Tibial nerve (tissue), 4 donors: ENCODE results near the gene ZNF687. TPM values are rescaled to one million over a fixed set of nuclear protein-coding genes. Genes with fewer than 3 reads are reported as not detected.

Experiments used
- DNase-seq, 2 donors: peaks; one replicate each; pipeline ENCODE4 v3.0.0-alpha.2; 2019; ENCODE audit warnings: low spot score in 2 of 2
- H3K27ac ChIP-seq, 4 donors: fragments of 200-600 bp; sonication (generic) in 3 of 4; one replicate each; pipeline ENCODE4 v1.5.1; 2017 to 2019; ENCODE audit warnings: mild to moderate bottlenecking in 1 of 4
- H3K27me3 ChIP-seq, 2 donors: fragments of 200-600 bp; sonication (generic) in 1 of 2; one replicate each; pipeline versions ENCODE4 v1.5.1 to v1.6.0; 2017 to 2019
- H3K36me3 ChIP-seq, 3 donors: fragments of 200-600 bp; sonication (generic); one replicate each; pipeline ENCODE4 v1.5.1; 2018 to 2019
- H3K4me1 ChIP-seq, 4 donors: fragments of 200-600 bp; sonication (generic) in 3 of 4; one replicate each; pipeline ENCODE4 v1.5.1; 2017 to 2019
- H3K4me3 ChIP-seq, 4 donors: fragments of 200-600 bp; sonication (generic) in 3 of 4; one replicate each; pipeline ENCODE4 v1.5.1; 2017 to 2019; ENCODE audit warnings: mild to moderate bottlenecking in 1 of 4, moderate library complexity in 1 of 4
- H3K9me3 ChIP-seq, 4 donors: fragments of 200-600 bp; sonication (generic) in 3 of 4; one replicate each; pipeline ENCODE4 v1.5.1; 2017 to 2019
- EP300 ChIP-seq, 2 donors: sonication (generic); formaldehyde crosslinking; IDR thresholded peaks; one replicate each; pipeline ENCODE4 v1.6.1; 2017; ENCODE audit warnings: antibody characterized with exemption in 2 of 2, mild to moderate bottlenecking in 1 of 2
- POLR2A ChIP-seq, 2 donors: fragments of 450-650 bp; IDR thresholded peaks; one replicate each; pipeline ENCODE4 v1.6.1; 2017; ENCODE audit warnings: antibody characterized with exemption in 2 of 2, mild to moderate bottlenecking in 2 of 2, moderate library complexity in 2 of 2
- WGBS, 2 donors: methylation state at CpG; one replicate each; pipeline ENCODE4 v1.1.5; 2018; 5-methylcytosine and 5-hydroxymethylcytosine counted together
- total RNA-seq, 4 donors: library from RNA; depleted of rRNA; stranded (reverse); fragments of >200 nt; gene quantifications; one replicate each; pipeline ENCODE4 v1.1.0, GENCODE V29; 2016
- TF ChIP-seq, protein P1 (sequence below), 5 experiments: fragments of 200-600 bp in 3 of 5; fragments of 450-650 bp in 2 of 5; sonication (generic) in 3 of 5; IDR thresholded peaks; one replicate each; pipeline ENCODE4 v1.5.1; 2016 to 2019; ENCODE audit warnings: antibody characterized with exemption in 5 of 5, mild to moderate bottlenecking in 3 of 5, moderate library complexity in 2 of 5

The ZNF687 gene
- total RNA-seq, 4 donors from 2014 or later: 21.1 to 35.3 (median 27.1) TPM

- no peak for DNase-seq
- Histone ChIP-seq H3K9me3 (no peaks in the 10 kb centered on the region), H3K27me3 (no peaks in the 10 kb centered on the region), H3K27ac (no peak overlapping the region), H3K4me3 (no peak overlapping the region), H3K36me3 (peaks cover 0 to 70% (median 9%) of the 10 kb centered on the region in 3 donors), H3K4me1 (peaks cover 0 to 19% (median 11%) of the 10 kb centered on the region in 4 donors)
- TF ChIP-seq, protein P1, sequence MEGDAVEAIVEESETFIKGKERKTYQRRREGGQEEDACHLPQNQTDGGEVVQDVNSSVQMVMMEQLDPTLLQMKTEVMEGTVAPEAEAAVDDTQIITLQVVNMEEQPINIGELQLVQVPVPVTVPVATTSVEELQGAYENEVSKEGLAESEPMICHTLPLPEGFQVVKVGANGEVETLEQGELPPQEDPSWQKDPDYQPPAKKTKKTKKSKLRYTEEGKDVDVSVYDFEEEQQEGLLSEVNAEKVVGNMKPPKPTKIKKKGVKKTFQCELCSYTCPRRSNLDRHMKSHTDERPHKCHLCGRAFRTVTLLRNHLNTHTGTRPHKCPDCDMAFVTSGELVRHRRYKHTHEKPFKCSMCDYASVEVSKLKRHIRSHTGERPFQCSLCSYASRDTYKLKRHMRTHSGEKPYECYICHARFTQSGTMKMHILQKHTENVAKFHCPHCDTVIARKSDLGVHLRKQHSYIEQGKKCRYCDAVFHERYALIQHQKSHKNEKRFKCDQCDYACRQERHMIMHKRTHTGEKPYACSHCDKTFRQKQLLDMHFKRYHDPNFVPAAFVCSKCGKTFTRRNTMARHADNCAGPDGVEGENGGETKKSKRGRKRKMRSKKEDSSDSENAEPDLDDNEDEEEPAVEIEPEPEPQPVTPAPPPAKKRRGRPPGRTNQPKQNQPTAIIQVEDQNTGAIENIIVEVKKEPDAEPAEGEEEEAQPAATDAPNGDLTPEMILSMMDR (IDR thresholded peaks at IDR 0.05): no peak
- TF ChIP-seq POLR2A (IDR thresholded peaks at IDR 0.05) (no peak), EP300 (IDR thresholded peaks at IDR 0.05) (no peak)
- 84 to 96% methylated on average over 4 to 7 of the region's 7 CpGs for WGBS, 2 donors
Observed at GRCh38 chr1:151287341-151287699, 5.2 kb downstream of the ZNF687 start.

DNA sequence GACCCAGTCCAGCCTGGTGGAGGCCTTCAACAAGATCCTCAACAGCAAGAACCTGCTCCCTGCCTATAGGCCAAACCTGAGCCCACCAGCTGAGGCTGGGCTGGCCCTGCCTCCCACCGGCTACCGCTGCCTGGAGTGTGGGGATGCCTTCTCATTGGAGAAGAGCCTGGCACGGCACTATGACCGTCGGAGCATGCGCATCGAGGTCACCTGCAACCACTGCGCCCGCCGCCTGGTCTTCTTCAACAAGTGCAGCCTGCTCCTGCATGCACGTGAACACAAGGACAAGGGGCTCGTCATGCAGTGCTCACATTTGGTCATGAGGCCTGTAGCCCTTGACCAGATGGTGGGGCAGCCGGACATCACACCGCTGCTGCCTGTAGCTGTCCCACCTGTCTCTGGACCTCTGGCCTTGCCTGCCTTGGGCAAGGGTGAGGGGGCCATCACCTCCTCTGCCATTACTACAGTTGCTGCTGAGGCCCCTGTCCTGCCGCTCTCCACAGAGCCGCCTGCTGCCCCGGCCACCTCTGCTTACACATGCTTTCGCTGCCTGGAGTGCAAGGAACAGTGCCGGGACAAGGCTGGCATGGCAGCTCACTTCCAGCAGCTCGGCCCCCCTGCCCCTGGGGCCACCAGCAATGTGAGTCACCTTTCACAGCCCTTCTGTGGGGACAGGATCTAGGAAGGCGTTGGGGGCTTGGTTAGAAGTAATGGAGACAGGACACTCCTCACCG, 5.8 kb downstream of the ZNF687 start:
- 94% methylated on average over 15 to 20 of the region's 22 CpGs for WGBS, 2 donors
- H3K36me3 ChIP-seq: peaks cover 1 to 76% (median 9%) of the 10 kb centered on the region in 3 donors

GRCh38 chr1:151288502-151288901, 6.4 kb downstream of the ZNF687 start:
- Histone ChIP-seq H3K27ac (no peak overlapping the region), H3K4me3 (no peak overlapping the region), H3K27me3 (no peaks in the 10 kb centered on the region), H3K36me3 (peaks cover 2 to 81% (median 9%) of the 10 kb centered on the region in 3 donors), H3K4me1 (peaks cover 0 to 14% (median 8%) of the 10 kb centered on the region in 4 donors), H3K9me3 (no peaks in the 10 kb centered on the region)
- WGBS, 2 donors: 86 to 89% methylated on average over 14 of the region's 14 CpGs
- TF ChIP-seq EP300 (IDR thresholded peaks at IDR 0.05) (no peak), POLR2A (IDR thresholded peaks at IDR 0.05) (no peak)
- TF ChIP-seq, protein P1 (IDR thresholded peaks at IDR 0.05): no peak
- no peak for DNase-seq

More for the DNA sequence above, 5.8 kb downstream of the ZNF687 start:
- TF ChIP-seq, protein P1 (IDR thresholded peaks at IDR 0.05): no peak
- no peak for TF ChIP-seq EP300 (IDR thresholded peaks at IDR 0.05)
- no peak for TF ChIP-seq POLR2A (IDR thresholded peaks at IDR 0.05)
- Histone ChIP-seq H3K4me3 (no peak overlapping the region), H3K9me3 (no peaks in the 10 kb centered on the region), H3K27ac (no peak overlapping the region), H3K4me1 (peaks cover 0 to 19% (median 11%) of the 10 kb centered on the region in 4 donors), H3K27me3 (no peaks in the 10 kb centered on the region)
- no peak for DNase-seq

GRCh38 chr1:151289080-151289935, 7.2 kb downstream of the ZNF687 start:
- peaks cover 2 to 89% (median 9%) of the 10 kb centered on the region in 3 donors for H3K36me3 ChIP-seq
- H3K4me3 ChIP-seq: no peak overlapping the region
- 70 to 71% methylated on average over 15 to 18 of the region's 18 CpGs for WGBS, 2 donors
- no peak overlapping the region for H3K27ac ChIP-seq
- no peaks in the 10 kb centered on the region for H3K9me3 ChIP-seq
- peaks cover 0 to 10% (median under 1%) of the 10 kb centered on the region in 4 donors for H3K4me1 ChIP-seq
- TF ChIP-seq EP300 (IDR thresholded peaks at IDR 0.05) (no peak), POLR2A (IDR thresholded peaks at IDR 0.05) (no peak)
- TF ChIP-seq, protein P1 (IDR thresholded peaks at IDR 0.05): no peak
- no peaks in the 10 kb centered on the region for H3K27me3 ChIP-seq
- no peak for DNase-seq
